NT2/D1 (cell line): ENCODE measurements around the gene EEF1A2.
"Not testable (repeated sequence)": the region's sequence is repeated elsewhere in the genome, so short reads cannot be mapped to it uniquely, and the experiment has no call there.

Experiments
- SUZ12 ChIP-seq: IDR thresholded peaks from 2 replicates; pipeline ENCODE4 v1.6.1; 2011; ENCODE audit not compliant: insufficient read length, insufficient read depth; ENCODE audit errors: extremely low read depth
- YY1 ChIP-seq: IDR thresholded peaks from 2 replicates; pipeline ENCODE4 v1.6.1; 2011; ENCODE audit not compliant: insufficient read length, insufficient read depth
- ZNF274 ChIP-seq: IDR thresholded peaks from 2 replicates; pipeline ENCODE4 v1.6.1; 2011; ENCODE audit warnings: mild to moderate bottlenecking, low read depth, low read length

- not testable (repeated sequence) for TF ChIP-seq YY1, SUZ12, ZNF274
Measured at GRCh38 chr20:63479695-63480419, 19.0 kb downstream of the EEF1A2 start.
